Smooth muscle cell (in vitro differentiated cells): ENCODE measurements around the gene BLM. TPM values are rescaled to one million over a fixed set of nuclear protein-coding genes. Genes with fewer than 3 reads are reported as not detected.

ENCODE experiments used
- DNase-seq: peaks from one replicate; lab custom pipeline; 2025; ENCODE audit not compliant: unreplicated experiment; lab: John Stamatoyannopoulos, UW
- H2AFZ ChIP-seq: fragments of 200-600 bp; sonication (generic); 2 replicates; pipeline ENCODE4 v1.6.0; 2016; ENCODE audit warnings: antibody characterized with exemption, low read depth, mild to moderate bottlenecking
- H3F3A ChIP-seq: fragments of 200-600 bp; sonication (generic); 2 replicates; pipeline ENCODE4 v1.6.0; 2017; ENCODE audit warnings: antibody characterized with exemption, low read depth
- H3K27ac ChIP-seq: fragments of 200-600 bp; sonication (generic); 2 replicates; pipeline ENCODE4 v1.5.1; 2016; ENCODE audit warnings: low read depth, mild to moderate bottlenecking
- H3K27me3 ChIP-seq: fragments of 200-600 bp; sonication (generic); 2 replicates; pipeline ENCODE4 v1.6.1; 2016; ENCODE audit warnings: low read depth, mild to moderate bottlenecking
- H3K36me3 ChIP-seq: fragments of 200-600 bp; sonication (generic); 2 replicates; pipeline ENCODE4 v1.5.1; 2016; ENCODE audit warnings: low read depth
- H3K4me1 ChIP-seq: fragments of 200-600 bp; sonication (generic); 2 replicates; pipeline ENCODE4 v1.5.1; 2016; ENCODE audit warnings: low read depth
- H3K4me2 ChIP-seq: fragments of 200-600 bp; sonication (generic); 2 replicates; pipeline ENCODE4 v1.6.0; 2016; ENCODE audit warnings: mild to moderate bottlenecking
- H3K4me3 ChIP-seq: fragments of 200-600 bp; sonication (generic); 2 replicates; pipeline ENCODE4 v1.5.1; 2016; ENCODE audit warnings: mild to moderate bottlenecking
- H3K79me2 ChIP-seq: fragments of 200-600 bp; sonication (generic); 2 replicates; pipeline ENCODE4 v1.6.0; 2016; ENCODE audit warnings: low read depth, mild to moderate bottlenecking
- H3K9ac ChIP-seq: fragments of 200-600 bp; sonication (generic); 2 replicates; pipeline ENCODE4 v1.6.0; 2016; ENCODE audit warnings: low read depth
- H3K9me3 ChIP-seq: fragments of 200-600 bp; sonication (generic); replicated peaks from 2 replicates; pipeline ENCODE4 v1.5.1; 2016; ENCODE audit warnings: low read depth
- H4K20me1 ChIP-seq: fragments of 200-600 bp; sonication (generic); 2 replicates; pipeline ENCODE4 v1.6.0; 2016; ENCODE audit warnings: low read depth
- CTCF ChIP-seq: fragments of 200-600 bp; sonication (generic); IDR thresholded peaks from 2 replicates; pipeline ENCODE4 v1.5.1; 2017; ENCODE audit warnings: borderline replicate concordance, mild to moderate bottlenecking, antibody characterized with exemption; ENCODE audit not compliant: insufficient read depth, poor library complexity, severe bottlenecking
- WGBS: methylation state at CpG from one replicate; pipeline ENCODE4 v1.1.7; 2016; ENCODE audit warnings: low lambda C conversion rate; 5-methylcytosine and 5-hydroxymethylcytosine counted together
- polyA plus RNA-seq: library from polyadenylated mRNA; unstranded; fragments of >200 nt; fragmentation: Nextera tagmentation; extraction: Ambion mirVana; gene quantifications from 2 replicates; pipeline ENCODE4 v1.2.1, GENCODE V29; 2016
- total RNA-seq: library from RNA; depleted of rRNA; stranded (reverse); fragments of >200 nt; gene quantifications from 2 replicates; pipeline ENCODE4 v1.2.3, GENCODE V29; 2014

BLM gene
- total and polyA plus RNA-seq, 2 experiments from 2014 or later = 3.1 to 4.9 TPM

- WGBS = 97% methylated on average over 15 of the region's 15 CpGs
- H3K79me2 ChIP-seq = no peaks in the 10 kb centered on the region
- peaks cover 14% of the 10 kb centered on the region for H3F3A ChIP-seq
- no peaks in the 10 kb centered on the region for H3K9me3 ChIP-seq
- H3K4me3 ChIP-seq = no peak overlapping the region
- no peak overlapping the region for H2AFZ ChIP-seq
- no peaks in the 10 kb centered on the region for H3K27me3 ChIP-seq
- peaks cover 16% of the 10 kb centered on the region for H3K4me1 ChIP-seq
- no peaks in the 10 kb centered on the region for H3K36me3 ChIP-seq
- no peak for TF ChIP-seq CTCF
- no peak overlapping the region for H3K4me2 ChIP-seq
- no peaks in the 10 kb centered on the region for H4K20me1 ChIP-seq
- no peak overlapping the region for H3K27ac ChIP-seq
- no peak overlapping the region for H3K9ac ChIP-seq
- no peak for DNase-seq
Observed at GRCh38 chr15:90838544-90838943, 121.4 kb downstream of the BLM start.

- Histone ChIP-seq H3K4me3 (no peak overlapping the region), H3K79me2 (no peaks in the 10 kb centered on the region), H3F3A (peaks cover 14% of the 10 kb centered on the region), H3K9me3 (no peaks in the 10 kb centered on the region), H3K4me1 (peaks cover 16% of the 10 kb centered on the region), H4K20me1 (no peaks in the 10 kb centered on the region), H3K27me3 (no peaks in the 10 kb centered on the region), H3K4me2 (peak overlapping the region; percentile 59), H3K9ac (no peak overlapping the region), H3K36me3 (no peaks in the 10 kb centered on the region), H3K27ac (peak overlapping the region; percentile 74), H2AFZ (peak overlapping the region; percentile 59)
- no peak for TF ChIP-seq CTCF
- no peak for DNase-seq
- WGBS = 42% methylated on average over 18 of the region's 19 CpGs
Observed at GRCh38 chr15:90839187-90840071, 122.3 kb downstream of the BLM start.

DNA sequence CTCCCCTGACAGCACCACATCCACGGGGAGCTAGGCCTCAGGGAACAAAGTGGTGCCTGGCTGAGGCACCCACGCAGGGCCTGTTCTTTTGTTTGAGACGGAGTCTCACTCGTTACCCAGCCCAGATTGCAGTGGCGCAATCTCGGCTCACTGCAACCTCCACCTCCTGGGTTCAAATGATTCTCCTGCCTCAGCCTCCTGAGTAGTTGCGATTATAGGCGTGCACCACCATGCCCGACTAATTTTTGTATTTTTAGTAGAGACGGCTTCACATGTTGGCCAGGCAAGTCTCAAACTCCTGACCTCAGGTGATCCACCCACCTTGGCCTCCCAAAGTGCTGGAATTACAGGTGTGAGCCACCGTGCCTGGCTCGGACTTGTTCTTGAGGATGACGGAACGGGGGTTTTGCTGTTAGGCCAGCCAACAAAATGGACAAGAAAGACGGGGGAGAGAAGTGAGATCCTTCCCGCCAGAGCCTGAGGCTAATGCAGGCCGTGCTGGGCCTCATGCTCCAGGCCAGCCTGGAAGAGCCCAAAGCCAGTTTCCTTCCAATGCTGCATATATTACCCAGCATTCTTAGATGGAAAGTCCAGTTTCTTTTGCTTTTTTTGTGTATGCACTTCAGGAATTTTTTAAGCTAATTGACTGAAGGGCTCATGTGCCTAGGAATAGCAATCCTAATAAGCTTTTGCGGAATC lies 123.2 kb downstream of the BLM start:
- Histone ChIP-seq H3K79me2 (no peaks in the 10 kb centered on the region), H3K9ac (no peak overlapping the region), H3K4me3 (no peak overlapping the region), H3K27ac (peak overlapping the region; percentile 74), H3K36me3 (no peaks in the 10 kb centered on the region), H3K4me2 (peak overlapping the region; percentile 38), H4K20me1 (no peaks in the 10 kb centered on the region), H2AFZ (no peak overlapping the region), H3F3A (peaks cover 14% of the 10 kb centered on the region), H3K27me3 (no peaks in the 10 kb centered on the region), H3K4me1 (peaks cover 16% of the 10 kb centered on the region), H3K9me3 (no peaks in the 10 kb centered on the region)
- TF ChIP-seq CTCF = no peak
- no peak for DNase-seq
- WGBS = 82% methylated on average over 18 of the region's 18 CpGs
